Measurements from ENCODE around the gene LRP11. TPM values are rescaled to one million over a fixed set of nuclear protein-coding genes. Genes with fewer than 3 reads are reported as not detected.
"Not testable (repeated sequence)": the region's sequence is repeated elsewhere in the genome, so short reads cannot be mapped to it uniquely, and the experiment has no call there.

Gene LRP11
- total and polyA plus RNA-seq, 9 of the 15 experiments (the other 6 are each of a cell fraction or from before 2014, with no cell fraction given): 0.51 to 3.5 (median 2.4) TPM

DNA sequence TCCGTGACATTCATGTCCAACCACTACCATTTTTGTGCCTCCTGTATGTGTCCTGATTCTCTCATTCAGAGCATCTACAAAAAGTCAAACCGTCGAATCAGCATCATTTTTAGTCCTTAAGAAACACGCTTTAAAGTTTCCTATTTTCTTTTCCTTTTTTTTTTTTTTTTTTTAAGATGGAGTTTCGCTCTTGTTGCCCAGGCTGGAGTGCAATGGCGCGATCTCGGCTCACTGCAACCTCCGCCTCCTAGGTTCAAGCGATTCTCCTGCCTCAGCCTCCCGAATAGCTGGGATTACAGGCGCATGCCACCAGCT is 1.8 kb downstream of the LRP11 start:
- Histone ChIP-seq H3K4me1 (replicated peaks in 1 of 2; ENCODE audit: control insufficient read depth in 2 of 2, insufficient read depth in 2 of 2, low read length in 2 of 2) (peaks cover 28 to 29% of the 10 kb centered on the region in 2 experiments; a peak in 4 of 5 replicates), H3K27me3 (ENCODE audit: control insufficient read depth in 2 of 2, insufficient read depth in 2 of 2, low read length in 2 of 2) (peaks cover 0 to 13% of the 10 kb centered on the region in 2 experiments; a peak in 3 of 5 replicates)
- H3K4me2 ChIP-seq (ENCODE audit: insufficient read depth, low read length); H3K79me2 ChIP-seq (ENCODE audit: control insufficient read depth, insufficient read depth, low read length); H4K20me1 ChIP-seq (replicated peaks; ENCODE audit: control insufficient read depth, insufficient read depth, low read length); FAIRE-seq; H3K27ac ChIP-seq (ENCODE audit: extremely low read depth, low read depth, low read length); ATAC-seq; H2AFZ ChIP-seq (ENCODE audit: low read depth, low read length); BruUV-seq (replicated peaks); H3K9me1 ChIP-seq (ENCODE audit: control insufficient read depth, insufficient read depth, low read length); H3K4me3 ChIP-seq; H3K36me3 ChIP-seq (ENCODE audit: control insufficient read depth, insufficient read depth, low read length); H3K9ac ChIP-seq (ENCODE audit: insufficient read depth in 1 of 2, low read depth in 2 of 2, low read length in 2 of 2); in situ Hi-C loops (cut with MboI); CTCF ChIA-PET (ENCODE audit: low intra/inter-chr PET ratio); DNase-seq (ENCODE audit: extremely low read depth in 1 of 4, low spot score in 3 of 4); POLR2A ChIA-PET; H3K9me3 ChIP-seq (replicated peaks; ENCODE audit: control insufficient read depth, insufficient read depth, low read depth, low read length): not testable (repeated sequence)
- WGBS (ENCODE audit: insufficient coverage, low coverage, missing lambda C conversion rate): 77% methylated on average over 6 of the region's 12 CpGs
- intact Hi-C loops (cut with micrococcal nuclease): loop anchor here (10.0 kb wide), 1 partner anchor 298 kb away; the partner anchor contains the start of gene GINM1
- TF ChIP-seq C11orf30 (IDR thresholded peaks at IDR 0.05; ENCODE audit: low read depth): peak; percentile 74
- TF ChIP-seq MAFK (IDR thresholded peaks at IDR 0.05; ENCODE audit: low read length): peak; percentile 23; the same call in 1 of the 2 replicates
- TF ChIP-seq MAFF (IDR thresholded peaks at IDR 0.05; ENCODE audit: low read length): peak; percentile 9; the same call in 1 of the 2 replicates
- peak; percentile 87 for TF ChIP-seq ZNF316 (IDR thresholded peaks at IDR 0.05)
- peak; percentile 59 for TF ChIP-seq MAFG (tag; conservative IDR thresholded peaks at IDR 0.05)

DNA sequence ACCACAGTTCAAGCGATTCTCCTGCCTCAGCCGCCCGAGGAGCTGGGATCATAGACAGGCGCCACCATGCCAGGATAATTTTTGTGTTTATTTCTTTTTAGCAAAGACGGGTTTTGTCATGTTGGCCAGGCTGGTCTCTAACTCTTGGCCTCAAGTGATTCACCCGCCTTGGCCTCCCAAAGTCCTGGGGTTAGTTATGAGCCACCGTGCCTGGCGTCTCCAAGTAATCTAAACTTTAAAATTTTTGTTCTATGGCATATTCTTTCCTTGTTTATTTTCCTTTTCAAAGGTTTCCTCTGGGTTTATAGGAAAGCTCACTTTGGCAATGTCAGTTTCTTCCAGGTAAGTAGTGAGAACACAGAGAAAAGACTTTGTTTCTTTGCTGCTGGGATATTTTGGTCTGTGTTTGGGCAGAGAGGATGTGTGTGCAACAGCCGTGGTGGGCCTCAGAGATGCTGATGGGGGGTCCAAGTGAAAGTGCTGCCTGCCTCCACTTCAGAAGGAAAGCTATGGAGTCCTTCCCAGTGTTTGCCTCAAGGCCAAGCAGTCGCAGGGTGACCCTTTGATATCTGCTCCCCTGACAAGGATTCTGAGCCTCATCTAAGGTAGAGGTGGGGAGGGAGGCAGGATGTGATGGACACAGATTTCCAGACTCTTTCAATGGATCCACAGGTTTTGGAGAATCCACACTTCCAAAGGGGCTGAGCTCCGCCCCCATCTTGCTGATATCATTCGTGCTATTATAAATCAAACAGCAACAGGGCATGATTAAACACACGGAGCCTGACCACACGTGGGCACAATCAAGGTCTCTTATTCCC is 2.3 kb downstream of the LRP11 start:
- POLR2A ChIA-PET: interaction anchor here (0.6 to 0.7 kb wide), 2 partner anchors 11 to 27 kb away, joined by 3 read pairs; no protein-coding TSS in a partner anchor
- Histone ChIP-seq H3K4me1 (replicated peaks in 1 of 2; ENCODE audit: control insufficient read depth in 2 of 2, insufficient read depth in 2 of 2, low read length in 2 of 2) (peaks cover 24 to 28% of the 10 kb centered on the region in 2 experiments; a peak in 4 of 5 replicates), H3K79me2 (ENCODE audit: control insufficient read depth, insufficient read depth, low read length) (no peaks in the 10 kb centered on the region)

More for the DNA sequence above, 2.3 kb downstream of the LRP11 start:
- in situ Hi-C loops (cut with MboI) (no loop called here), intact Hi-C loops (cut with micrococcal nuclease) (loop anchor here (10.0 kb wide), 1 partner anchor 297 kb away; the partner anchor contains the start of gene GINM1)
- DNase-seq (ENCODE audit: extremely low read depth in 1 of 4, low spot score in 3 of 4) (no peak), ATAC-seq (no peak), FAIRE-seq (no peak)
- H3K4me2 ChIP-seq (ENCODE audit: insufficient read depth, low read length): no peak overlapping the region
- H4K20me1 ChIP-seq (replicated peaks; ENCODE audit: control insufficient read depth, insufficient read depth, low read length): 0 out of 2 replicates have a peak, but pooled peaks cover 3% of the 10 kb centered on the region
- CTCF ChIA-PET (ENCODE audit: low intra/inter-chr PET ratio): no interaction called here
- WGBS (ENCODE audit: insufficient coverage, low coverage, missing lambda C conversion rate): 46% methylated on average over 14 of the region's 14 CpGs
- H3K9me3 ChIP-seq (replicated peaks; ENCODE audit: control insufficient read depth, insufficient read depth, low read depth, low read length): no peaks in the 10 kb centered on the region
- peaks cover 0 to 13% of the 10 kb centered on the region in 2 experiments; a peak in 3 of 5 replicates for H3K27me3 ChIP-seq (ENCODE audit: control insufficient read depth in 2 of 2, insufficient read depth in 2 of 2, low read length in 2 of 2)
- TSS peak; percentile 56 for BruUV-seq (replicated peaks)
- H3K9ac ChIP-seq (ENCODE audit: insufficient read depth in 1 of 2, low read depth in 2 of 2, low read length in 2 of 2): no peak overlapping the region
- no peaks in the 10 kb centered on the region for H3K36me3 ChIP-seq (ENCODE audit: control insufficient read depth, insufficient read depth, low read length)
- no peaks in the 10 kb centered on the region for H3K9me1 ChIP-seq (ENCODE audit: control insufficient read depth, insufficient read depth, low read length)
- H2AFZ ChIP-seq (ENCODE audit: low read depth, low read length): no peak overlapping the region
- H3K4me3 ChIP-seq: no peak overlapping the region
- H3K27ac ChIP-seq (ENCODE audit: extremely low read depth, low read depth, low read length): no peak overlapping the region
- no peak for TF ChIP-seq GTF2A2 (tag; IDR thresholded peaks at IDR 0.05)
- peak; percentile 30 for TF ChIP-seq KDM5B (IDR thresholded peaks at IDR 0.05; ENCODE audit: insufficient replicate concordance, low read depth, low read length)
